HepG2 (cell line): ENCODE measurements around the gene ARHGEF16. TPM values are rescaled to one million over a fixed set of nuclear protein-coding genes. Genes with fewer than 3 reads are reported as not detected.
A peak's percentile ranks its signal among the peaks of the same experiment; 100 is the strongest.

Source experiments
- ATAC-seq: fragments of 200-7000 bp; cut with Tn5 transposase; 3 replicates; pipeline ENCODE4 v1.9.1; 2020; ENCODE audit warnings: mild to moderate bottlenecking, moderate library complexity
- BruUV-seq: library from RNA; stranded (reverse); fragments of 400-500 nt; replicated peaks from 2 replicates; lab custom pipeline; 2021; lab: Mats Ljungman, UMichigan
- CTCF ChIA-PET: fragments of 300-600 bp; formaldehyde crosslinking; extraction: SDS; loops from one replicate; lab custom pipeline; 2021; ENCODE audit warnings: low total read pairs, inconsistent platforms, low intra/inter-chr PET ratio; lab: Yijun Ruan, JAX
- POLR2A ChIA-PET: fragments of 350-600 bp; sonication (Branson Sonifier 250); formaldehyde crosslinking; loops from one replicate; lab custom pipeline; 2020; ENCODE audit warnings: antibody characterized with exemption, inconsistent platforms; lab: Yijun Ruan, JAX
- DNase-seq: peaks from one replicate; pipeline ENCODE4 v3.0.0-alpha.2; 2015; ENCODE audit warnings: low spot score
- FAIRE-seq: peaks from 3 replicates; lab custom pipeline; 2011; peaks lifted over from hg19 to GRCh38; lab: Jason Lieb, UNC
- H2AFZ ChIP-seq: one replicate; pipeline ENCODE4 v1.6.1; 2011; ENCODE audit warnings: low read length, inconsistent platforms
- H3K27ac ChIP-seq: fragments of 300-600 bp; 3 replicates; pipeline ENCODE4 v1.8.0; 2011; ENCODE audit warnings: mixed run types, mild to moderate bottlenecking, mixed read lengths, low read length, inconsistent platforms; ENCODE audit not compliant: insufficient read depth; ENCODE audit errors: extremely low read length
- H3K27me3 ChIP-seq, 2 experiments: fragments of 200-600 bp in 1 of 2; 2 replicates in 1 of 2; 3 replicates in 1 of 2; pipeline versions ENCODE4 v1.6.0 to v1.8.0; 2011; ENCODE audit warnings: low read length in 2 of 2, mild to moderate bottlenecking in 2 of 2, moderate library complexity in 2 of 2, inconsistent platforms in 1 of 2; ENCODE audit not compliant: insufficient read depth in 2 of 2, control insufficient read depth in 1 of 2
- H3K36me3 ChIP-seq, 2 experiments: fragments of 200-600 bp in 1 of 2; replicated peaks in 1 of 2; 2 replicates in 1 of 2; 3 replicates in 1 of 2; pipeline versions ENCODE4 v1.5.1 to v1.8.0; 2011; ENCODE audit warnings: low read length in 2 of 2, inconsistent platforms in 1 of 2; ENCODE audit not compliant: insufficient read depth in 2 of 2, control insufficient read depth in 1 of 2
- H3K4me1 ChIP-seq: 2 replicates; pipeline ENCODE4 v1.5.1; 2012; ENCODE audit warnings: low read length, inconsistent platforms; ENCODE audit not compliant: insufficient read depth
- H3K4me2 ChIP-seq: 2 replicates; pipeline ENCODE4 v1.6.0; 2011; ENCODE audit warnings: low read depth, low read length, inconsistent platforms
- H3K4me3 ChIP-seq, 3 experiments: fragments of 200-600 bp in 1 of 3; sonication (generic), shearing (Covaris generic) in 1 of 3; replicated peaks in 1 of 3; 2 replicates each; pipeline ENCODE4 v1.5.1; 2011 to 2016; ENCODE audit warnings: low read length in 3 of 3, inconsistent platforms in 2 of 3, low read depth in 2 of 3, mild to moderate bottlenecking in 2 of 3, control low read depth in 1 of 3, mixed read lengths in 1 of 3; ENCODE audit not compliant: insufficient read depth in 1 of 3
- H3K79me2 ChIP-seq: one replicate; pipeline ENCODE4 v1.6.1; 2011; ENCODE audit warnings: low read length, inconsistent platforms; ENCODE audit not compliant: insufficient read depth
- H3K9ac ChIP-seq: 2 replicates; pipeline ENCODE4 v1.6.0; 2011; ENCODE audit warnings: mild to moderate bottlenecking, low read depth, low read length, inconsistent platforms; ENCODE audit not compliant: insufficient read depth
- H3K9me3 ChIP-seq: 2 replicates; pipeline ENCODE4 v1.5.1; 2012; ENCODE audit warnings: mild to moderate bottlenecking, low read length
- H4K20me1 ChIP-seq: 2 replicates; pipeline ENCODE4 v1.6.0; 2011; ENCODE audit warnings: inconsistent platforms, mild to moderate bottlenecking, low read length, moderate library complexity; ENCODE audit not compliant: insufficient read depth
- GATA4 ChIP-seq: sonication (generic); IDR thresholded peaks from 2 replicates; pipeline ENCODE4 v1.6.1; 2016; ENCODE audit warnings: antibody characterized with exemption, low read depth, borderline replicate concordance
- RARG ChIP-seq: sonication (generic); formaldehyde crosslinking; IDR thresholded peaks from 2 replicates; pipeline ENCODE4 v1.4.0; 2020; ENCODE audit warnings: low read depth, mild to moderate bottlenecking, missing genetic modification reagents
- TBL1XR1 ChIP-seq: fragments of 150-350 bp; IDR thresholded peaks from 2 replicates; pipeline ENCODE4 v1.6.1; 2014; ENCODE audit warnings: borderline replicate concordance, low read length; ENCODE audit not compliant: partially characterized antibody
- ZEB1 ChIP-seq: IDR thresholded peaks from 2 replicates; pipeline ENCODE4 v1.6.1; 2012; ENCODE audit warnings: mild to moderate bottlenecking, low read depth, inconsistent platforms; ENCODE audit not compliant: insufficient replicate concordance
- ZNF326 ChIP-seq: sonication (generic); formaldehyde crosslinking; IDR thresholded peaks from 2 replicates; pipeline ENCODE4 v1.4.0; 2020; ENCODE audit warnings: missing genetic modification reagents, borderline replicate concordance
- ZNF354B ChIP-seq: sonication (generic); formaldehyde crosslinking; IDR thresholded peaks from 2 replicates; pipeline ENCODE4 v1.8.0; 2022; ENCODE audit warnings: mild to moderate bottlenecking, missing genetic modification reagents
- WGBS: methylation state at CpG from one replicate; pipeline ENCODE4 v1.1.6; 2017; ENCODE audit warnings: low lambda C conversion rate; 5-methylcytosine and 5-hydroxymethylcytosine counted together
- in situ Hi-C: cut with HindIII; loops from 2 replicates; pipeline ENCODE4 v1.10.0; 2017; ENCODE audit warnings: low pct_unique_long_range_greater_than_20kb; ENCODE audit not compliant: extremely low pct_ligation_motif_present
- intact Hi-C: fragments of 100-400 bp; cut with micrococcal nuclease; formaldehyde crosslinking; loops from one replicate; pipeline ENCODE4 v1.10.0; 2022; ENCODE audit not compliant: unreplicated experiment
- polyA plus RNA-seq, 8 experiments: library from polyadenylated mRNA; depleted of rRNA in 3 of 8; stranded (reverse) in 7 of 8; unstranded in 1 of 8; fragments of >200 nt; fragmentation: Illumina TruSeq in 4 of 8; extraction: Trizol in 4 of 8; gene quantifications; 2 replicates each; pipeline versions ENCODE4 v1.2.1 to v1.2.3, GENCODE V29; 2011 to 2016; ENCODE audit warnings: low read depth in 4 of 8, missing spikeins in 1 of 8, mixed read lengths in 1 of 8; ENCODE audit not compliant: insufficient read depth in 1 of 8
- total RNA-seq, 5 experiments: library from RNA; depleted of rRNA; stranded (reverse); fragments of >200 nt; fragmentation: Illumina TruSeq; extraction: Trizol; gene quantifications; 2 replicates each; pipeline ENCODE4 v1.2.3, GENCODE V29; 2016; ENCODE audit warnings: low read depth in 1 of 5
- TF ChIP-seq, protein P1 (sequence below): sonication (generic); formaldehyde crosslinking; IDR thresholded peaks from 2 replicates; pipeline ENCODE4 v1.4.0; 2020; ENCODE audit warnings: missing genetic modification reagents, borderline replicate concordance

Gene ARHGEF16
- total and polyA plus RNA-seq, 2 of the 13 experiments (the other 11 are each of a cell fraction or from before 2014, with no cell fraction given) = 20.3 to 39.9 TPM

- DNase-seq (no peak), ATAC-seq (no peak), FAIRE-seq (no peak)
- in situ Hi-C loops = no loop called here
- intact Hi-C loops = no loop called here
- no TSS peak for BruUV-seq
- ChIA-PET CTCF (interaction anchor here (0.7 kb wide), 1 partner anchor 22 kb away, joined by 3 read pairs; no protein-coding TSS in a partner anchor), POLR2A (interaction anchor here (11.4 kb wide), 1 partner anchor 10 kb away, joined by 282 read pairs; no protein-coding TSS in a partner anchor)
- peak overlapping the region; percentile 98 for H3K27ac ChIP-seq
- peaks cover 0 to 8% of the 10 kb centered on the region in 2 experiments; a peak in 4 of 5 replicates for H3K36me3 ChIP-seq
- WGBS = 98% methylated on average over 10 of the region's 13 CpGs
- no peaks in the 10 kb centered on the region for H3K9me3 ChIP-seq
- no peaks in the 10 kb centered on the region for H3K27me3 ChIP-seq
- H3K4me2 ChIP-seq = no peak overlapping the region
- H3K4me1 ChIP-seq = peaks cover 48% of the 10 kb centered on the region
- H3K9ac ChIP-seq = no peak overlapping the region
- no peaks in the 10 kb centered on the region for H4K20me1 ChIP-seq
- H3K79me2 ChIP-seq = peaks cover 30% of the 10 kb centered on the region
- no peak overlapping the region for H3K4me3 ChIP-seq
- no peak for TF ChIP-seq RARG (CRISPR knock-in tag)
- TF ChIP-seq ZNF354B (CRISPR knock-in tag) = no peak
- TF ChIP-seq, protein P1, sequence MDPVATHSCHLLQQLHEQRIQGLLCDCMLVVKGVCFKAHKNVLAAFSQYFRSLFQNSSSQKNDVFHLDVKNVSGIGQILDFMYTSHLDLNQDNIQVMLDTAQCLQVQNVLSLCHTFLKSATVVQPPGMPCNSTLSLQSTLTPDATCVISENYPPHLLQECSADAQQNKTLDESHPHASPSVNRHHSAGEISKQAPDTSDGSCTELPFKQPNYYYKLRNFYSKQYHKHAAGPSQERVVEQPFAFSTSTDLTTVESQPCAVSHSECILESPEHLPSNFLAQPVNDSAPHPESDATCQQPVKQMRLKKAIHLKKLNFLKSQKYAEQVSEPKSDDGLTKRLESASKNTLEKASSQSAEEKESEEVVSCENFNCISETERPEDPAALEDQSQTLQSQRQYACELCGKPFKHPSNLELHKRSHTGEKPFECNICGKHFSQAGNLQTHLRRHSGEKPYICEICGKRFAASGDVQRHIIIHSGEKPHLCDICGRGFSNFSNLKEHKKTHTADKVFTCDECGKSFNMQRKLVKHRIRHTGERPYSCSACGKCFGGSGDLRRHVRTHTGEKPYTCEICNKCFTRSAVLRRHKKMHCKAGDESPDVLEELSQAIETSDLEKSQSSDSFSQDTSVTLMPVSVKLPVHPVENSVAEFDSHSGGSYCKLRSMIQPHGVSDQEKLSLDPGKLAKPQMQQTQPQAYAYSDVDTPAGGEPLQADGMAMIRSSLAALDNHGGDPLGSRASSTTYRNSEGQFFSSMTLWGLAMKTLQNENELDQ (CRISPR knock-in tag) = no peak
- no peak for TF ChIP-seq TBL1XR1
- no peak for TF ChIP-seq ZNF326
- TF ChIP-seq ZEB1 = no peak
- no peak for TF ChIP-seq GATA4
- H2AFZ ChIP-seq = no peak overlapping the region
Measured at GRCh38 chr1:3461934-3462275, 7.4 kb downstream of the ARHGEF16 start.
